HG02981 (cell line): ENCODE measurements around the gene PPME1.

Source experiments
- ATAC-seq: cut with Tn5 transposase; IDR thresholded peaks from one replicate; pipeline ENCODE4 v1.9.1; 2021; ENCODE audit warnings: mild to moderate bottlenecking, moderate library complexity; ENCODE audit not compliant: unreplicated experiment

The PPME1 gene

GRCh38 chr11:74278721-74279161 is 107.7 kb downstream of the PPME1 start:
- no peak for ATAC-seq

- ATAC-seq, result no peak
These were observed 108.2 kb downstream of the PPME1 start for GRCh38 chr11:74279256-74279655.

- no peak for ATAC-seq
These were observed 109.4 kb downstream of the PPME1 start for GRCh38 chr11:74280494-74280893.

GRCh38 chr11:74282421-74282820 is 111.3 kb downstream of the PPME1 start:
- no peak for ATAC-seq

GRCh38 chr11:74282914-74283371 is 111.9 kb downstream of the PPME1 start:
- ATAC-seq, result no peak

- no peak for ATAC-seq
These were observed 112.6 kb downstream of the PPME1 start for GRCh38 chr11:74283580-74284180.

DNA sequence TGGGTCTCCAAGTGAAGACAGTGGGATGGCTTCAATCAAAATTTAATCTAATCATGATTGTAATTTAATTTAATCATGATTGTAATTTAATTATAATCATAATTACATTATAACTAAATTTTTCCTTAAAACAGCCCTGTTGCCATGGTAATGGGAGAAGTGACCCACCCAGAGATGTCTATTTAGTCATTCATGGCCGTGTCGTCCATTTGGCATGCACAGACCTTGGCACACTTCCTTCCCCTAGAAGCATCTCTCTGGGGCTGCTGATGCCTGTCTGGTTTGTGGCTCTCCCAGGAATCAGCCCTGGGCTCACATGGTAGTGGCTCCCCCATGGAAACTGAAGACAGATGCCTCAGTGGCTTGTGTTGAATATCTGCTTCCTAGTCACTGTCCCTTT is 113.4 kb downstream of the PPME1 start:
- no peak for ATAC-seq

- ATAC-seq, result no peak
These were observed 117.1 kb downstream of the PPME1 start for GRCh38 chr11:74288161-74288560.

DNA sequence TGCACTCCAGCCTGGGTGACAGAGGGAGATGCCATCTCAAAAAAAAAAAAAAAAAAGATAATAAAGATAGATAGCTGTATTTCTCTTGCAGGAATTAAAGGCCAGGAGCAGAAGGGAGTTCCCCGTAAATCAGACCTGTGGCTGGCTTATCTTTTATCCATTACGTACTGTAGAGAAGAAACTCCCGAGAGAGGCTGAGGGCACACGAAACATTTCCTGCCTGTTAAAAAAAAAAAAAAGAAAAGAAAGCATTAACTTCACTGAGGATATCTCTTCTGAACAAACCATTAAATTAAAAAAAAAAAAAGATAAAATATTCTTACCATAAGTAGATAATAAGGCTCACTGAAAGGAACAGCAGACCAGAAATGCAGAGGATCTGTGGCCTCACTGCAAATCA is 117.8 kb downstream of the PPME1 start:
- no peak for ATAC-seq

- ATAC-seq, result no peak
These were observed 126.4 kb downstream of the PPME1 start for GRCh38 chr11:74297484-74297883.

DNA sequence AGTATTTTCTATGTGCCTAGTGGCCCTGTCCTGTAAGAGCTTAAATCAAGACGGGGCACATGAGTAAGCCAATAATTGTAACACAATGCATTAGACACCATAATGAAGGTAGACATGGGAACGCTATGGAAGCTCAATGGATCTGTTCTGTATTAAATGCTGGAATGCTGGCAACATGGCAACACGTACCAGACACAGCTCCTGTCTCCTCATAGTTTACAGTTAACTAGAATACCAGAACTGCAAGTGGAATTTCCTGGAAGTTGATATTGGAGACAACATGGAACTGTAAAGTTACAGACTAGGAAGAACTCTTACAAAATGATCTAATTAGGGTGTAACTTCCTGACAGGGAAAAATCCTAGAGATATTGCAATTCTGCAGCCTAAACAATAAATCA is 127.9 kb downstream of the PPME1 start:
- ATAC-seq, result no peak
